ENCODE measurements around the gene MEST. TPM values are rescaled to one million over a fixed set of nuclear protein-coding genes. Genes with fewer than 3 reads are reported as not detected.

The MEST gene
- total and polyA plus RNA-seq, 2 donors (not counting 3 experiments of a cell fraction or from before 2014, with no cell fraction given), result 46.7 to 52.6 TPM

GRCh38 chr7:130488392-130489139 is 3.3 kb upstream of the MEST start:
- Histone ChIP-seq H3K9ac (replicated peaks; ENCODE audit: extremely low read depth, insufficient read depth, low read length) (peak overlapping the region; percentile 14), H3K4me1 (ENCODE audit: control insufficient read depth, extremely low read depth, insufficient read depth, low read length) (peaks cover 37% of the 10 kb centered on the region), H3K27ac (ENCODE audit: insufficient read depth, low read depth, low read length) (peak overlapping the region; percentile 47), H4K20me1 (replicated peaks; ENCODE audit: control insufficient read depth, extremely low read depth, insufficient read depth, low read length) (no peaks in the 10 kb centered on the region), H3K36me3 (ENCODE audit: control insufficient read depth in 2 of 2, extremely low read depth in 1 of 2, insufficient read depth in 2 of 2, low read length in 2 of 2) (no peaks in the 10 kb centered on the region), H3K9me3 (replicated peaks; ENCODE audit: control insufficient read depth, insufficient read depth, low read length) (no peaks in the 10 kb centered on the region), H3K9me1 (replicated peaks; ENCODE audit: control insufficient read depth, extremely low read depth, insufficient read depth, low read length) (no peaks in the 10 kb centered on the region), H3K27me3 (ENCODE audit: control insufficient read depth in 2 of 2, insufficient read depth in 2 of 2, low read length in 2 of 2) (peaks cover 0 to 7% of the 10 kb centered on the region in 2 experiments), H3K79me2 (ENCODE audit: control insufficient read depth, insufficient read depth, low read length) (no peaks in the 10 kb centered on the region), H2AFZ (ENCODE audit: low read depth, low read length) (peak overlapping the region; percentile 41), H3K4me2 (ENCODE audit: insufficient read depth, low read length) (peak overlapping the region; percentile 72), H3K4me3 (replicated peaks in 1 of 3; ENCODE audit: insufficient read depth in 1 of 3, low read depth in 1 of 3, low read length in 3 of 3) (peak overlapping the region in 1 of 3 experiments; percentile 34)
- DNase-seq (ENCODE audit: low read depth, low spot score) (no peak), FAIRE-seq (peak; percentile 43)
- POLR2A ChIA-PET, result no interaction called here
- intact Hi-C loops (cut with micrococcal nuclease), result loop anchor here (1.0 to 5.0 kb wide), 5 partner anchors 47 to 344 kb away; partner anchors contain the start of genes CEP41 and TMEM209
- CTCF ChIA-PET, result interaction anchor here (0.7 to 2.3 kb wide), 9 partner anchors 10 to 416 kb away, joined by 3 to 10 read pairs (median 4); no protein-coding TSS in a partner anchor
- no peak for TF ChIP-seq FOS (IDR thresholded peaks at IDR 0.05; ENCODE audit: borderline replicate concordance, insufficient read depth, low read length)
- TF ChIP-seq, protein P1, sequence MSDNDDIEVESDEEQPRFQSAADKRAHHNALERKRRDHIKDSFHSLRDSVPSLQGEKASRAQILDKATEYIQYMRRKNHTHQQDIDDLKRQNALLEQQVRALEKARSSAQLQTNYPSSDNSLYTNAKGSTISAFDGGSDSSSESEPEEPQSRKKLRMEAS (IDR thresholded peaks at IDR 0.05; ENCODE audit: insufficient read depth, insufficient read length), result no peak
- dilution Hi-C loops (cut with MboI; ENCODE audit: extremely low pct_ligation_motif_present, low sequenced_read_pairs), result no loop called here
- no TSS peak for BruUV-seq (replicated peaks)

- intact Hi-C loops (cut with micrococcal nuclease), result loop anchor here (1.0 to 5.0 kb wide), 5 partner anchors 48 to 343 kb away; partner anchors contain the start of genes CEP41 and TMEM209
- ChIA-PET POLR2A (no interaction called here), CTCF (interaction anchor here (0.6 to 2.3 kb wide), 9 partner anchors 9 to 417 kb away, joined by 3 to 10 read pairs (median 4); no protein-coding TSS in a partner anchor)
- Histone ChIP-seq H3K9me1 (replicated peaks; ENCODE audit: control insufficient read depth, extremely low read depth, insufficient read depth, low read length) (no peaks in the 10 kb centered on the region), H3K4me1 (ENCODE audit: control insufficient read depth, extremely low read depth, insufficient read depth, low read length) (peaks cover 37% of the 10 kb centered on the region), H3K9ac (replicated peaks; ENCODE audit: extremely low read depth, insufficient read depth, low read length) (peak overlapping the region; percentile 35), H3K79me2 (ENCODE audit: control insufficient read depth, insufficient read depth, low read length) (no peaks in the 10 kb centered on the region), H3K36me3 (ENCODE audit: control insufficient read depth in 2 of 2, extremely low read depth in 1 of 2, insufficient read depth in 2 of 2, low read length in 2 of 2) (no peaks in the 10 kb centered on the region), H3K27ac (ENCODE audit: insufficient read depth, low read depth, low read length) (peak overlapping the region; percentile 74), H3K4me2 (ENCODE audit: insufficient read depth, low read length) (peak overlapping the region; percentile 72), H3K27me3 (ENCODE audit: control insufficient read depth in 2 of 2, insufficient read depth in 2 of 2, low read length in 2 of 2) (peaks cover 0 to 3% of the 10 kb centered on the region in 2 experiments), H3K4me3 (replicated peaks in 1 of 3; ENCODE audit: insufficient read depth in 1 of 3, low read depth in 1 of 3, low read length in 3 of 3) (peak overlapping the region in 1 of 3 experiments; percentile 34), H3K9me3 (replicated peaks; ENCODE audit: control insufficient read depth, insufficient read depth, low read length) (no peaks in the 10 kb centered on the region), H4K20me1 (replicated peaks; ENCODE audit: control insufficient read depth, extremely low read depth, insufficient read depth, low read length) (no peaks in the 10 kb centered on the region), H2AFZ (ENCODE audit: low read depth, low read length) (peak overlapping the region; percentile 41)
- BruUV-seq (replicated peaks), result TSS peak; percentile 58
- dilution Hi-C loops (cut with MboI; ENCODE audit: extremely low pct_ligation_motif_present, low sequenced_read_pairs), result no loop called here
- no peak for TF ChIP-seq JUN (IDR thresholded peaks at IDR 0.05; ENCODE audit: borderline replicate concordance, insufficient read depth, insufficient read length, low read depth)
- TF ChIP-seq EZH2 (IDR thresholded peaks at IDR 0.05; ENCODE audit: borderline replicate concordance, low read depth, low read length, severe bottlenecking), result no peak
- peak; percentile 67 for TF ChIP-seq FOS (IDR thresholded peaks at IDR 0.05; ENCODE audit: borderline replicate concordance, insufficient read depth, low read length)
- TF ChIP-seq GATA2 (IDR thresholded peaks at IDR 0.05; ENCODE audit: insufficient read depth, insufficient read length, low read depth, low read length), result peak; percentile 99
- no peak for TF ChIP-seq MYC (IDR thresholded peaks at IDR 0.05; ENCODE audit: low read depth, low read length)
- TF ChIP-seq POLR2AphosphoS5 (IDR thresholded peaks at IDR 0.05; ENCODE audit: insufficient read depth, low read depth, low read length), result peak; percentile 80
- TF ChIP-seq, protein P2, sequence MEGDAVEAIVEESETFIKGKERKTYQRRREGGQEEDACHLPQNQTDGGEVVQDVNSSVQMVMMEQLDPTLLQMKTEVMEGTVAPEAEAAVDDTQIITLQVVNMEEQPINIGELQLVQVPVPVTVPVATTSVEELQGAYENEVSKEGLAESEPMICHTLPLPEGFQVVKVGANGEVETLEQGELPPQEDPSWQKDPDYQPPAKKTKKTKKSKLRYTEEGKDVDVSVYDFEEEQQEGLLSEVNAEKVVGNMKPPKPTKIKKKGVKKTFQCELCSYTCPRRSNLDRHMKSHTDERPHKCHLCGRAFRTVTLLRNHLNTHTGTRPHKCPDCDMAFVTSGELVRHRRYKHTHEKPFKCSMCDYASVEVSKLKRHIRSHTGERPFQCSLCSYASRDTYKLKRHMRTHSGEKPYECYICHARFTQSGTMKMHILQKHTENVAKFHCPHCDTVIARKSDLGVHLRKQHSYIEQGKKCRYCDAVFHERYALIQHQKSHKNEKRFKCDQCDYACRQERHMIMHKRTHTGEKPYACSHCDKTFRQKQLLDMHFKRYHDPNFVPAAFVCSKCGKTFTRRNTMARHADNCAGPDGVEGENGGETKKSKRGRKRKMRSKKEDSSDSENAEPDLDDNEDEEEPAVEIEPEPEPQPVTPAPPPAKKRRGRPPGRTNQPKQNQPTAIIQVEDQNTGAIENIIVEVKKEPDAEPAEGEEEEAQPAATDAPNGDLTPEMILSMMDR (IDR thresholded peaks at IDR 0.05; ENCODE audit: extremely low read depth in 1 of 2, insufficient read depth in 1 of 2, low read depth in 1 of 2, low read length in 2 of 2), result no peak
- TF ChIP-seq, protein P1 (IDR thresholded peaks at IDR 0.05; ENCODE audit: insufficient read depth, insufficient read length), result no peak
- TF ChIP-seq POLR2A (IDR thresholded peaks at IDR 0.05; ENCODE audit: low read depth, low read length), result peak; percentile 57
- DNase-seq (ENCODE audit: low read depth, low spot score), result peak; percentile 71
- peak; percentile 92 for FAIRE-seq
Observed at GRCh38 chr7:130489140-130489983, 2.5 kb upstream of the MEST start.
